GM12878 (cell line): Measurements from ENCODE around the gene DPM3. TPM values are rescaled to one million over a fixed set of nuclear protein-coding genes. Genes with fewer than 3 reads are reported as not detected.

Experiments
- CTCF ChIP-seq, 3 experiments: IDR thresholded peaks in 2 of 3; conservative IDR thresholded peaks in 1 of 3; 2 replicates each; pipeline ENCODE4 v1.5.1; 2011; ENCODE audit warnings: low read depth in 3 of 3, low read length in 3 of 3, mild to moderate bottlenecking in 3 of 3, control low read depth in 2 of 3, moderate library complexity in 2 of 3, inconsistent platforms in 1 of 3, mixed read lengths in 1 of 3; ENCODE audit not compliant: control insufficient read depth in 2 of 3, insufficient read depth in 1 of 3; ENCODE audit errors: extremely low read depth in 1 of 3
- ELK1 ChIP-seq: IDR thresholded peaks from 2 replicates; pipeline ENCODE4 v1.6.1; 2012; ENCODE audit warnings: low read depth, low read length, improper control_type of control experiment
- IKZF1 ChIP-seq: fragments of 450-650 bp; conservative IDR thresholded peaks from 2 replicates; pipeline ENCODE4 v1.6.1; 2017; ENCODE audit warnings: antibody characterized with exemption, mild to moderate bottlenecking
- IRF3 ChIP-seq: fragments of 450-650 bp; IDR thresholded peaks from 2 replicates; pipeline ENCODE4 v1.6.1; 2014; ENCODE audit warnings: mild to moderate bottlenecking
- NRF1 ChIP-seq: conservative IDR thresholded peaks from 2 replicates; pipeline ENCODE4 v1.6.1; 2011; ENCODE audit warnings: mild to moderate bottlenecking, low read depth, low read length, improper control_type of control experiment
- POLR2AphosphoS5 ChIP-seq: IDR thresholded peaks from 2 replicates; pipeline ENCODE4 v1.6.1; 2011; ENCODE audit warnings: mild to moderate bottlenecking, low read length, inconsistent platforms
- POU2F2 ChIP-seq: IDR thresholded peaks from 3 replicates; pipeline ENCODE4 v1.6.1; 2011; ENCODE audit warnings: low read depth, mild to moderate bottlenecking, low read length, borderline replicate concordance
- RAD21 ChIP-seq: IDR thresholded peaks from 2 replicates; pipeline ENCODE4 v1.6.1; 2011; ENCODE audit warnings: mild to moderate bottlenecking, low read depth, low read length, moderate library complexity; ENCODE audit not compliant: insufficient read depth
- REST ChIP-seq: IDR thresholded peaks from 2 replicates; pipeline ENCODE4 v1.6.1; 2012; ENCODE audit warnings: mild to moderate bottlenecking, low read depth, low read length
- RUNX3 ChIP-seq: IDR thresholded peaks from 2 replicates; pipeline ENCODE4 v1.6.1; 2012; ENCODE audit warnings: low read length, inconsistent platforms
- SP1 ChIP-seq: IDR thresholded peaks from one replicate; pipeline ENCODE4 v1.6.1; 2011; ENCODE audit warnings: low read depth, low read length
- USF1 ChIP-seq: IDR thresholded peaks from 2 replicates; pipeline ENCODE4 v1.6.1; 2011; ENCODE audit warnings: borderline replicate concordance, low read depth, mild to moderate bottlenecking, moderate library complexity, mixed read lengths, low read length; ENCODE audit not compliant: insufficient read depth; ENCODE audit errors: extremely low read length
- YY1 ChIP-seq: IDR thresholded peaks from 2 replicates; pipeline ENCODE4 v1.6.1; 2011; ENCODE audit warnings: low read depth, mild to moderate bottlenecking, low read length
- ZNF687 ChIP-seq: fragments of 450-650 bp; IDR thresholded peaks from 2 replicates; pipeline ENCODE4 v1.6.1; 2017; ENCODE audit warnings: mild to moderate bottlenecking, moderate library complexity
- polyA plus RNA-seq, 11 experiments: library from polyadenylated mRNA; depleted of rRNA in 4 of 11; unstranded in 6 of 11; stranded (reverse) in 5 of 11; fragments of >200 nt; fragmentation: Nextera tagmentation in 4 of 11; fragmentation: Illumina TruSeq in 1 of 11; extraction: Ambion mirVana in 4 of 11; extraction: Trizol in 1 of 11; gene quantifications; 1 replicate in 1 of 11; 2 replicates in 10 of 11; pipeline versions ENCODE4 v1.2.1 to v1.2.3, GENCODE V29; 2011 to 2016; ENCODE audit warnings: inconsistent platforms in 2 of 11, missing spikeins in 2 of 11, low read depth in 1 of 11
- total RNA-seq, 4 experiments: library from RNA; depleted of rRNA in 3 of 4; stranded (reverse); fragments of >200 nt in 3 of 4; fragmentation: Illumina TruSeq in 1 of 4; extraction: Trizol in 1 of 4; gene quantifications; 2 replicates each; pipeline versions ENCODE4 v1.2.1 to v1.2.3, GENCODE V29; 2013 to 2021

The DPM3 gene
- total and polyA plus RNA-seq, 10 of the 15 experiments (the other 5 are each of a cell fraction or from before 2014, with no cell fraction given) = 5.9 to 78.7 (median 25.7) TPM

- TF ChIP-seq ZNF687 = no peak
- TF ChIP-seq USF1 = peak; percentile 68
- TF ChIP-seq YY1 = peak; percentile 63
- no peak for TF ChIP-seq REST
- no peak for TF ChIP-seq NRF1
- TF ChIP-seq SP1 = no peak
- no peak for TF ChIP-seq POLR2AphosphoS5
- TF ChIP-seq CTCF (IDR thresholded peaks at IDR 0.05 in 2 of 3, conservative IDR thresholded peaks at IDR 0.05 in 1 of 3; ENCODE audit: control insufficient read depth in 2 of 3, extremely low read depth in 1 of 3, insufficient read depth in 1 of 3, low read depth in 3 of 3, low read length in 3 of 3) = peak; percentile 85 to 98 (median 97)
- no peak for TF ChIP-seq ELK1
- TF ChIP-seq POU2F2 = no peak; the same call in 2 of the 3 replicates
- 0 out of 2 replicates have a peak, but pooled peaks have one; percentile 25 for TF ChIP-seq IKZF1
- TF ChIP-seq RUNX3 = peak; percentile 42; the same call in 1 of the 2 replicates
- peak; percentile 79 for TF ChIP-seq RAD21
- 0 out of 2 replicates have a peak, but pooled peaks have one; percentile 43 for TF ChIP-seq IRF3
These were observed 49.0 kb downstream of the DPM3 start (continued) for GRCh38 chr1:155091071-155092051.
